Amniotic stem cell (primary cell): ENCODE measurements around the gene GIT1.

Source experiments
- DNase-seq: peaks from one replicate; lab custom pipeline; 2025; lab: John Stamatoyannopoulos, UW

The GIT1 gene

DNA sequence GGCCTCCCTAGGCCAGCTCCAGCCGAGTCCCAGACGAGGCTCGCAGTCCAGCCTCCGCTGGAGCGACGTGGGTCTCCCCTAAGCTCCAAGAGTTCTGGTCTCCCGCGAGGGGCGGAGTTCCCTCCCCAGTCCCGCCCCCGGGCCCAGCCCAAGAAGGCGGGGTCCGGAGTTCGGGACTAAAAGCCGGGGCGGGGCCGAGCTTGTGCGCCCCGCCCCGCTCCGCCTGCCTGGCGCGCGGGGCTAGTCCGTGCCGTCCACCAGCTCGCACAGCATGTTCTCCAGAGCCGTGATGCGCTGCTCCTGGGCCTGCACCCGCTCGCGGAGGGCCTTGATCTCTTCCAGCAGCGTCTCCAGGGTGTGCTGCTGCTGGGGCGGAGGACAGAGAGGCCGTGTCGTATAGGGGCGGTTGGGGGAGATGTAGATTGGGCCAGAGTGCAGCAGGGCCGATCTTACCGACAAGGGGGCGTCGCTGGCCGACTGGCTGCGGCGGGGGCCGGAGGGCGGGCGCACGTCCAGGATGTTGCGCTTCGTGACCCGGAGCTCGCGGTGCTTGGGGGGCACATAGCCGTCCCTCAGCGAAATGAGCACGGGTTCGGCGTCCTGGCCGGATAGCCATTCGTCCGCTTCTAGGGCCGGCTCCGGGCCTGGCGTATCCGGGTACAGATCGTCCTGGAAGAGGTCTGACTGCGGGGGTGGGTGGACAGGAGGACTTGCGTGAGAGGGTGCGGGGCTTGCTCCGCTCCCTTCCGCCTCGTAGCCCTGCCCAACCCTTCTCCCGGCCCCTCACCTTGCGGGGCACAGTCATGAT is 26.2 kb upstream of the GIT1 start:
- DNase-seq = peak; percentile 53

GRCh38 chr17:29615048-29615385 is 25.6 kb upstream of the GIT1 start:
- DNase-seq = no peak

- no peak for DNase-seq
Measured at GRCh38 chr17:29614349-29615047, 25.1 kb upstream of the GIT1 start.

GRCh38 chr17:29613856-29614255 is 24.4 kb upstream of the GIT1 start:
- no peak for DNase-seq

DNA sequence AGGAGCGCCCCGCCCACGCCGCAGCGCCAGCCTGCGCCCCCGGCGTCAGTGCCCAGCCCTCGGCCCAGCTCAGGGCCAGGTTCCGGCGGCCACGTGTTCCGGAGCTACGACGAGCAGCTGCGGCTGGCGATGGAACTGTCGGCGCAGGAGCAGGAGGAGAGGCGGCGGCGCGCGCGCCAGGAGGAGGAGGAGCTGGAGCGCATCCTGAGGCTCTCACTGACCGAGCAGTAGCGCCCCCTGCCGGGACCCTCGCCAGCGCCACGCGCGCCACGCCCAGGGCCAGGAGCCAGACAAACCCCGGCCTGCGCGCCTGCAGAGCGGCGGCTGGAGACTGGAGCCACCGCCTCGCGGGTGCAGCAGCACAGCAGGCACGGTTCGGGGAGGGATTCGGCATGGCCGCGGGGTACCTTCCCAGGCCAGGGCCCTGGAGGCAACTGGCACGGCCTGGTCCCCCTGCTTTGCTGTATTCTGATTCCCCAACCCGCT is 23.9 kb upstream of the GIT1 start:
- DNase-seq = no peak

DNA sequence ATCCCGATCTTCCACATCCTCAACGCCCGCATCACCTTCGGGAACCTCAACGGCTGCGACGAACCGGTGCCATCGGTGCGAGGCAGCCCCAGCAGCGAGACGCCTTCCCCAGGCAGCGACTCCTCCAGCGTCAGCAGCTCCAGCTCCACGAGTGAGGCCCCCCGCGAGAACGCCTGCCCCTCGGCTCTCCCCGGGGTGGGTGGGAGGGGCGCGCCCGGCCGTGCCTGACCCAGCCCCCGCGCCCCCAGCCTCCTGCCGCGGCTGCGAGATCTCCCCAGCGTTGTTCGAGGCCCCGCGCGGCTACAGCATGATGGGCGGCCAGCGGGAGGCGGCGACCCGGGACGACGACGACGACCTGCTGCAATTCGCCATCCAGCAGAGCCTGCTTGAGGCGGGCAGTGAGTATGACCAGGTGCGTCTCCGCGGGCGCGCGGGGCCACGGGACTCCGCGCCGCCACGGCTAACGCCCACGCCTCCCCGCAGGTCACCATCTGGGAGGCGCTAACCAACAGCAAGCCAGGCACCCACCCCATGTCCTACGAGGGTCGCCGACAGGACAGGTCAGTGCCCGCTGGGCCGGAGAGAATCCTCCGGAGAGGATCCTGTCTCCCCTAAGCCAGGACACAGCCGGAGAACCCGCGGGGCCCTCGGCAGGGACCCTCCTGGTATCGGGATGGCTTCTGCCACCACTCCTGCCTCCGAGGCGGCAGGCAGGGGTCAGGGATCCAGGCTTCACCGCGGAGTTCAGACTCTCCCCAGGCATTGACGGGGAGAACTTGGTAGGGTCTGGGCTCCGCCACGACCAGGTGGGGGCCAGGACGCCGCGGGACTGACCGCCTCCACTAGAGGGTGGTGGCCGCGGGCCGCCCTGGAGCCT is 23.2 kb upstream of the GIT1 start:
- DNase-seq = no peak

- DNase-seq = no peak
Measured at GRCh38 chr17:29612094-29612403, 22.6 kb upstream of the GIT1 start.

DNA sequence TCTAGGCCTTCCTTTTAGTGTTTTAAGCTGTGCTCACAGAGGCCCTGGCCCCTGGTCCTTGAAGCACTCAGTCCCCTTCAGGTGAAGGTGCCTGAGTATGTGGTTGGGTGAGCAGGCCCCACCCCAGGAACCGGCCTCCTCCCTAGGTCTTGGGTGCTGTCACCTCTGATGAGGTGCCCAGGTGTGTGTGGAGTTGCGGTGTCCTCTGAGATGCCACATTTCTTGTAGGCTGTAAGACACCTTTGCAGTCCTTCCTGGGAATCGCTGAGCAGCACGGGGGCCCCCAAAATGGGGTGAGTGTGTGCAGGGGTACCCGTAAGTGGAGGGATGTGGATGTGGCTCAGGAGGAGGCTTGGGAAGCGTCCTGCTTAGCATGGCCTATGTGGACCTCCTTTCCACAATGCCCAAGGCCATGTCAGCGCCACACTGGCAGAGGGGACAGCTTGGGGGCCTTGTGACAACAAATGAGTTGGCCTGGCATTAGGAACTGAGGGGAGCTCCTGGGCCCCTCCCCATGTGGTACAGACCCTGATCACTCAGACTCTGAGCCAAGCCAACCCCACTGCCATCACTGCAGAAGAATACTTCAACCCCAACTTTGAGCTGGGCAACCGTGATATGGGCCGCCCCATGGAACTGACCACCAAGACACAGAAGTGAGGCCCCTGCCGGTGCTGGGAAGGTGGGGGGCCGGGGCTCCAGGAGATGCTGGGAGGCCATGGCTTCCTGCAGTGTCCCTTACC is 22.1 kb upstream of the GIT1 start:
- no peak for DNase-seq

DNA sequence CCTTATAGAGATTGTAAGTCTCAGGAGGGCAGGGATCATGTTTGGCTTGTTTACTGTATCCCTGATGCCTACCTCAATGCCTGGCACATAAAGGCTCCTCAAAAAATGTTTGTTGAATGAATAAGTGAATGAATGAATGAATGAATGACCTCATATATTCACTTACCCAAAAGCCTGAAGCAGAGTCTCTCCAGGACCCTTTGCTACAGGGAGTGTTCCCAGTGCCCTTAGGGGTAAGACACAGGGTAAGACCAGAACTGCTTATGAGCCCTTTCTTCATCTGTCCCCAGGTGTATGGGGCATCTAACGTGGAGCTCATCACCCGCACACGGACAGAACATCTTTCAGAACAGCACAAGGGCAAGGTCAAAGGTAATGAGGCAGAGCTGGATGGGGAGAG is 20.9 kb upstream of the GIT1 start:
- no peak for DNase-seq

- DNase-seq = no peak
Measured at GRCh38 chr17:29608986-29609385, 19.5 kb upstream of the GIT1 start.

GRCh38 chr17:29607557-29608195 is 18.2 kb upstream of the GIT1 start:
- no peak for DNase-seq

DNA sequence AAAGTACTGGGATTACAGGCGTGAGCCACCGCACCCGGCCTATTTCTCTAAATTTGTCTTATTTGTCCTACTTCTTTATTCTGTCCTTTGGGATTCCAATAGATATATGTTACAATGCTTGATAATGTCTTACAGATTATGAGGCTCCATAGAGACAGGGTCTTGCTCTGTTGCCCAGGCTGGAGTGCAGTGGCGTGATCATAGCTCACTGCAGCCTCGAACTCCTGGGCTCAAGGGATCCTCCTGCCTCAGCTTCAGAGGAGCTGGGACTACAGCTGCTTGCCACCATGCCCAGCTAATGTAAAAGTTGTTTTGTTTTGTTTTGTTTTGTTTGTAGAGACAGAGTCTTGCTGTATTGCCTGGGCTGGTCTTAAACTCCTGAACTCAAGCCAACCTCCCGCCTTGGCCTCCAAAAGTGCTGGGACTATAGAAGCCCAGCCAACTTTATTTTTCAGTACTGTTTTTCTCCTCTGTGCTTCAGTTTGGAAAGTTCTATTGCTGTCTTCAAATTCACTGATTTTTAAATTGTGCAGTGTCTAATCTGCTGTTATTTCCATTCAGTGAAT is 13.7 kb upstream of the GIT1 start:
- no peak for DNase-seq

DNA sequence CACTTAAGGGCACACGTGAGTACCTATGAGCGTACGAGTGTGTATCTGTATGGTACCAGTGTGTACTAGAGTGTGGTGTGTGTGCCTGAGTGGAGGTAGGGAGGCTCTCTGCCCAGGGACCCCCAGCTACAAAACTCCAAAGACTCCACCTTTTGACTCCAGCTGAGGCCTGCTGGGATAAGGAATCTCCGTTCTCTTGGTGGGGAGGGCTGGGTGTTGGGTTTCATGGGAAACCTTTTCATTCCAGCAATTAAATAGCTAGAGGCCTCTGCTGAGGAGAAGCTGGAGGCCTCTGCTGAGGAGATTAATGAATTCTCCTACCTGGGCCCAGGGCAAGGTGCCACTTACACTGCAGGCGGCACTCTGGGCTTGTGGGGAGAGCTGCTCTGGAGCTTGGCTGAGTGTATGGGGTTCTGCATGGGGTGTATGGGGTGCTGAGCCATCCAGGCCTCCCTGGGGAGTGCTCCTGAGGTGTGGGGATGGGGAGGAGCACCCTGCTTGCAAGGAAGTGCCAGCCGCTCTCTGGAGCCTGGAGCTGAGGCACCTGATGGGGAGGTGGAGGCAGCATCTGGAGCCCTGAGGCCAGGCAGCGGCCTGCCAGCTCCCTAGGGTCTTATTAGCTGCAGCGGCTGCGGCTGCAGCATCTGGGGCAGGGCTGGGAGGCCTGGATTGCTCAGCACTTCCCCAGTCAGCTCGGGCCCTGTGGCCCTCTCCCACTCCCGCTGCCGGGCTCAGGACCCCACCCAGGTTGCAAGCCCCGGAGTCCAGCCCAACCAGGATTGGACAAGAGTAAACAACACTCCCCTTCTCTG is 8.1 kb upstream of the GIT1 start:
- DNase-seq = no peak

DNA sequence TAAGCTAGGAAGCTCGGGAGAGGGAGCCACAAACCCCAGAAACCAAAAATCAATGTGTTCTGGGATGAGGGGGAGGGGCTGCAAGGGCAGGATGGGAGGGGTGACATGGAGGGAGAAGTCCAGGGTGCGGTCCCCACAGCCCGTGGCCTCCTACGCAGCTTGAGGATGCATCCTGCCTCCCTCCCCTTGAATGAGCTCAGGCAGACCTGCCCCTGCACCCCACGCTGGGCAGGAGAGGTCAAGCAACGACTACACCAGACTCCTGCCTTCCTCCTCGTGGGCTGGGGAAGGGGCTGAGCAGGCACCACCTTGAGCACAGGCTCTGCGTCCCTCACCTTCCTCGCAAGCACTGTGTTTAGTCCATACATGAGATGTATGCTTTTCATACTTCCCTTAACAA is 7.4 kb upstream of the GIT1 start:
- DNase-seq = no peak

DNA sequence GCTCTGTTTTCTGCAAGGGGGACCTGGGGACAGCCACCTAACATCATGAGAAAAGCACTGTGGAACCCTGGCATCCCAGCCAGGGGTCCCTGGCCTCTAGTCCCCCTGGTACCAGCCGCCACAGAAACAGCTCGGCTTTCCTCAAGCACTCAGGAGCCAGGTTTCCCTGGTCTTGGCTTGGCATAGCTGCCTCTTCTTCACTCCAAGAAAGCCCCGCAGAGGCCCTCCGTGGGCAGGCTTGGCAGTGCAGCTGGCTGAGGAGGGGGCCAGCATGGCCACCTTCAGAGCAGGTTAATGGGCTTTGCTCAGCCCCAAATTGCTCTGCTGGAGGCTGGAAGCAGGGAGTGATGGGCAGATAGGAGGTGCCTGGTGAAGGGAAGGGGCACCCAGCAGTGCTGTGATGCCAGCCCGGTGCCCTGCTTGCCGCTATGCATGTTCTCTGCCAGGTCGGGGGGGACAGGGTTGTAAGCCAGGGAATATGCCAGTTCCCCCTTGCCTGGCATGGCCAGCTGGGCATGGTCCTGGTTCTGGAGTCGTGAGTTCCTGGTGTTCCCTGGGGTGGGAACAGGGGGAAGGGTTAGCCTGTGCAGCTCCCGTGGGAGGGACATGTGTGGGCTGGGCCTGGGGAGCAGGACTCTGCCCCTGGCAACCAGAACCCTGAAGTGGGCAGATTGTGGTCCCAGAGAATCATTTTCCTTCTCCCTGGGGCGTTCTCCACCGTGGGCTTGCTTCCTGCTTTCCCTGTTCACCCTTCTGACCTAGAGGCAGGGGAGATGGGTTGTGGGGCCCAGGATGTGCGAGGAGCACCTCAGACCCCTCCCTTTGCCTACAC is 6.7 kb upstream of the GIT1 start:
- no peak for DNase-seq

DNA sequence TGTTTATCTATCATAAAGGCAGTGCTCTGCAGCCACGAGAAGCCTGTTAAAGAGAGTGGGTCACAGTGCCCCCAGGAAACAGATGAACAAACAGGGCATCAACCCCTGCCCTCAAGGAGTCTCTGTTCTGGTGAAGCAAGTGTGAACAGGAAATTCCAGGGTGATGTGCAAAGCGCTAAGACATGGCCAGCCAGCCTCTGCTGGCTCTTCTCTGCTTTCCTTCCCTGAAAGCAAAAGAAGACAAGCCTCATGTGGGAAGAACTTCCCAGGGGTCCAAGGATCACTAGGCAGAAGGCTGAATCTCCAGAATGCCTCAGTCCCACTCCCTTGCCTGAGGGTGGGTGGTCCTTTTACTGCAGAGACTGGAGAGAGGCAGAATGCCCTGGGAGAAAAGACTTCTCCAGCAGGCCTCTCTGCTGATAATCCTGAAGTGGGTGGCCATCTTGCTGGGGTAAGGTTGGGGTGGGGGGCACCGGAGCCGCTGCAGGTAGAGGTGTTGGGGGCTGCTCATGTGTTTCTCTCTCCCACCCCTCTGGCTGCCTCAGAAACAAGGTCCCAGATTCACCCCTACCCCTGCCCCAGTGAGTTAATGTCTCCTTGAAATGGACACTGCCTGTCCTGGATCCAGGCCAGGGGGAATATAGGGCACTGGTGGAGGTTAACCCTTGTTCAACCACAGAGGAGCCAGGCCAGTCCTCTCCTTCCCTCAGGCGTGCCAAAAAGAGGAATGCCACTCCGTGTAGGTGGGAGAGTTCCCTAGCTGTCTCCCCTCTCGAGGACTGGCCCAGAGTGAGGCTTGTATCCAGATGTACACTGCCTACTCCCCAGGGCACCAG is 5.9 kb upstream of the GIT1 start:
- no peak for DNase-seq

DNA sequence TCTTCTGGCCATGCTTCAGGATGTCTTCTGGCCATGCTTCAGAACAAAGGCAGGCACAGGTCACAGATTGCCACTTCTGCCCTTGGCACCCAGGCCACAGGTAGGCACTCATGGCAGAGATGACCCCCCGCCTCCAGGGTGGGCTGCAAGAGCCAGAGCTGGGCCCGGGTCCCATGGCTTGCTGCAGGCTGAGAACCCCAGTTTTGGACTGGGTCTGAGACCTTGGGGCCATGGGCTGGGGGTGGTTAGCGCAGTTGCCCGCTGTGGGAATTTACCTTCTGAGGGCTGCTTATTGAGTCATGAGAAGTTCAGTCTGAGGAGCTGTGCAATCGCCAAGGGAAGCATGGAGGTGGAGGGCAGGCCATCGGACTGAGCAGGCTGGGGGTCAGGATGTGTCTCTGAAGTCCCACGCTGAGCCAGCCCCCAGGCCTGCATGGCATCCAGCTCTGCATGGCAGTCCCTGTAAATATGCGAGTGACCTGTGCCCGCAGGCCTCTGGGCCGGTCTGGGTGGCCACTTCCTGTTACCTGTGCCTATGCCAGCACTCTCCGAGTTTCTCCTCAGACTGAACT is 5.2 kb upstream of the GIT1 start:
- DNase-seq = no peak
